Stimulated activated CD8-positive, alpha-beta memory T cell treated with anti-CD3 and anti-CD28 coated beads, Interleukin-15, amount 100 ng/mL, for 1 hour (primary cell): ENCODE results near the gene LIME1.
"Not testable (repeated sequence)": the region's sequence is repeated elsewhere in the genome, so short reads cannot be mapped to it uniquely, and the experiment has no call there.

Source experiments
- DNase-seq: peaks from one replicate; pipeline ENCODE4 v3.0.0-alpha.2; 2020; ENCODE audit warnings: low read depth

Gene LIME1

GRCh38 chr20:63772781-63773518 is 36.5 kb downstream of the LIME1 start:
- DNase-seq = no peak

- no peak for DNase-seq
Measured at GRCh38 chr20:63773571-63774241, 37.2 kb downstream of the LIME1 start.

- no peak for DNase-seq
Measured at GRCh38 chr20:63774306-63774705, 37.8 kb downstream of the LIME1 start.

- no peak for DNase-seq
Measured at GRCh38 chr20:63775096-63775978, 38.9 kb downstream of the LIME1 start.

GRCh38 chr20:63776875-63777274 is 40.4 kb downstream of the LIME1 start:
- not testable (repeated sequence) for DNase-seq

- no peak for DNase-seq
Measured at GRCh38 chr20:63777614-63778013, 41.1 kb downstream of the LIME1 start.

GRCh38 chr20:63778034-63778752 is 41.7 kb downstream of the LIME1 start:
- no peak for DNase-seq

- DNase-seq = no peak
Measured at GRCh38 chr20:63778857-63779256, 42.4 kb downstream of the LIME1 start.

GRCh38 chr20:63781181-63781580 is 44.7 kb downstream of the LIME1 start:
- DNase-seq = no peak

- no peak for DNase-seq
Measured at GRCh38 chr20:63782051-63782471, 45.6 kb downstream of the LIME1 start.

GRCh38 chr20:63782521-63782971 is 46.1 kb downstream of the LIME1 start:
- no peak for DNase-seq

- no peak for DNase-seq
Measured at GRCh38 chr20:63783970-63784369, 47.5 kb downstream of the LIME1 start.

GRCh38 chr20:63785691-63786131 is 49.2 kb downstream of the LIME1 start:
- no peak for DNase-seq

GRCh38 chr20:63787302-63787701 is 50.8 kb downstream of the LIME1 start:
- DNase-seq = no peak

- DNase-seq = no peak
Measured at GRCh38 chr20:63787749-63788148, 51.3 kb downstream of the LIME1 start.
